ENCODE measurements around the gene LZIC.
A peak's percentile ranks its signal among the peaks of the same experiment; 100 is the strongest.

LZIC gene

DNA sequence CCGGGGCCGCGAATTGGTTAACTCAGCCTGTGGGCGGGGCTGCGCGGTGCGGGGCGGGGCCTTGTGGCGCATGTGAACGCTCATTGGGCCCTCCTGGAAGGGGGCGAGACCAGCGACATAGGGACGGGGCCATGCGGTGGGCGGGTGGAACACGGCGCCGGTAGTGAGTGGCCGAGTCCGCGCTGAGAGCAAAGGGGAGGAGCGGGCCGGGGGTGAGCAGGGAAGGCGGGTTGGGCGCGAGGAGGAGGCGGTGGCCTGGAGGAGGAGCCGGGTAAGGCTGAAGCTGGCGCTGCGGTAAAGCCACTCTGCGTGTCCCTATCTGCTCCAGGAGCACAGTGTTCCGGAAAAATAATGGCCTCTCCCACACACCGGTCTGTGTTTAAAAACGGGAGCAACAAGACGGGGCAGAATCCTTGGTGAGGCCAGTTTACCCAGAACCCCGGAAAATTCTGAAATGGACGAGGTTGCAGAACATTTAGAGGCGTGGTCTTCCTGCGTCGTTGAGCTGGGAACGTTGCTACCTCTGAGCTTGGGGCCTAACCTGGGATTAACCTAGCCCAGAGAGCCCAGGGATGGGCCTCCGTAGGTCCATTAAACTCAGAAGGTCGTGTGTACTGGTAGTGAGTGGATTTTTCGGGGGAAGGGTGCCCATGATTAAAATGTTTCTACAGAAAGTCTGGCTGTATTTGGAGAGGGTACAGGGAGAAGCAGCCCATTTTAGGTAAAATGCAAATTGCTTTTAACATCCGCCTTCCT, 32.6 kb downstream of the LZIC start:
- peak; percentile 100 for DNase-seq (ENCODE audit: low spot score)

DNA sequence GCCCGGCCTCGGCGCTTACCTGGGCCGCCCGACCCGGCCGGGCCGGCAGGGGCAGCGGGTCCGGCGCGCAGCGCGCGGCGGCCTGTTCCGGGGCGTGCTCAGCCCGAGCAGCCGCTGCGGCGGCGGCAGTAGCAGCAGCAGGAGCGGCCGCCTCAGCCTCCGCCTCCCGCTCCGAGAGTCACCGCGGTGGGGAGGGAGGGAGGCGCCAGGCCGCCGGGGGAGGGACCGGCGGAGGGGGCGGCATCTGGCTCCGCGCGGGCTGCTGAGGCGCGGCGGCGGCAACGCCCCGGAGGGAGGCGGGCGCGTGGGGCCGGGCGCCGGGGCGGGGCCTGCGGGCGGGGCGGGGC, 33.1 kb downstream of the LZIC start, which contains the start of gene CTNNBIP1:
CTNNBIP1 (minus strand) TSS at position 194 of the 347 bp plus-strand sequence. CDS start 38,205 bp downstream, outside the sequence.
- DNase-seq (ENCODE audit: low spot score): no peak

- peak; percentile 53 for DNase-seq (ENCODE audit: low spot score)
These were observed 33.8 kb downstream of the LZIC start for GRCh38 chr1:9909234-9910046.

GRCh38 chr1:9908871-9909233, 34.3 kb downstream of the LZIC start:
- no peak for DNase-seq (ENCODE audit: low spot score)

DNA sequence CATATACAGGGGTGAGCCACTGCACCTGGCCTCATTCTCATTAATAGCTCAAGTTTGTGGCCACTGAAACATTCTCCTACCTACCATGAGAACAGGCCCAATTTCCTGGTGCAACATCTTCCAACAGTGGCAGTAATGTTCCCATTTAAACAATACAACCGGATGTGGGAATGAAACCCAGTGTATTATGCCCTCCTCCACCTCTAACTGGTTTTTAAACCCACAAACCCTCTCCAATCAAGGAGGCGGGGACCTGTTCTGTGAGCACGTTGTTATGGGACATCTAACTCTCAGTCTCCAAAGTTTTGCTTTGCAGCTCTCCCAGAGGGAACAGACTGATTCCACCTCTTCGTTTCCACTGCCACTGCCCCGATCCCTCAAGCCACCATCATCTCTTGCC, 35.8 kb downstream of the LZIC start:
- DNase-seq (ENCODE audit: low spot score): no peak

DNA sequence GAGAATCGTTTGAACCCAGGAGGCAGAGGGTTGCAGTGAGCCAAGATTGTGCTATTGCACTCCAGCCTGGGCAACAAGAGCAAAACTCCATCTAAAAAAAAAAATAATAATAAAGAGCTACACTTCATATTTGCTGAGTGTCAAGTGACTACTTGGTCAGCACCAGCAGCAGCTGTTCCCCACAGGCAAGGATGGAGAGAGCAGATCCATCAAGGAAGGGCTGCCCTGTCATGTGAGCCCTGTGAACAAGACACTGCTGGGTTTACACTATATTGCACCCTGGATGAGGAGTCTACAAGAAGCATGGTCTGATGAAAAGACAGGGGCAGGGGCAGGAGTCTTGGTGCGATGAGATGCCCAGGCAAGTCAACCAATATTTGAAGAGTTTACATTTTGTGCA, 36.7 kb downstream of the LZIC start:
- DNase-seq (ENCODE audit: low spot score): no peak

DNA sequence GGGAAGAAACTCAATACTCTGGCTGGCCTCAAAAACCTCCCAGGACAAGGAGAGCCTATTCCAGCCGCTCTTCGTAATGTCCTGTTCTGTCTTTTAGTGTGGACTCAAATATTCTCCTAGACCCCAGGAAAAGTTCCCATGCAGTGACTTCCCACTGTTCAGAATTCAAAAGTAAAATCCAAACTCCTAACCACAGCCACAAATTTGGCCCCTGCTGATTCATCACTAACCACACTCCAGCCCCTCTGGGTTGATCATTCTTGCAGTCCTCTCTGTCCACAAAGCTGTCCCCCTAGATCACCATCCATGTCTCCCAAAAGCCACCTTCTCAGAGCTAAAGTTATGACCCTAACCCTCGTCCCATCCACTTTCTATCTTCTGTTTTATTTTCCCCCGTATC, 38.2 kb downstream of the LZIC start:
- no peak for DNase-seq (ENCODE audit: low spot score)

- DNase-seq (ENCODE audit: low spot score): no peak
These were observed 38.6 kb downstream of the LZIC start for GRCh38 chr1:9904596-9904995.

- peak; percentile 85 for DNase-seq (ENCODE audit: low spot score)
These were observed 39.2 kb downstream of the LZIC start for GRCh38 chr1:9903801-9904527.

- no peak for DNase-seq (ENCODE audit: low spot score)
These were observed 41.1 kb downstream of the LZIC start for GRCh38 chr1:9902060-9902452.

- DNase-seq (ENCODE audit: low spot score): no peak
These were observed 41.8 kb downstream of the LZIC start for GRCh38 chr1:9901148-9902059.

GRCh38 chr1:9900142-9901043, 42.8 kb downstream of the LZIC start:
- DNase-seq (ENCODE audit: low spot score): no peak

GRCh38 chr1:9894115-9894514, 49.1 kb downstream of the LZIC start:
- no peak for DNase-seq (ENCODE audit: low spot score)

- DNase-seq (ENCODE audit: low spot score): no peak
These were observed 50.3 kb downstream of the LZIC start for GRCh38 chr1:9892563-9893528.

- DNase-seq (ENCODE audit: low spot score): no peak
These were observed 52.0 kb downstream of the LZIC start for GRCh38 chr1:9891207-9891606.

DNA sequence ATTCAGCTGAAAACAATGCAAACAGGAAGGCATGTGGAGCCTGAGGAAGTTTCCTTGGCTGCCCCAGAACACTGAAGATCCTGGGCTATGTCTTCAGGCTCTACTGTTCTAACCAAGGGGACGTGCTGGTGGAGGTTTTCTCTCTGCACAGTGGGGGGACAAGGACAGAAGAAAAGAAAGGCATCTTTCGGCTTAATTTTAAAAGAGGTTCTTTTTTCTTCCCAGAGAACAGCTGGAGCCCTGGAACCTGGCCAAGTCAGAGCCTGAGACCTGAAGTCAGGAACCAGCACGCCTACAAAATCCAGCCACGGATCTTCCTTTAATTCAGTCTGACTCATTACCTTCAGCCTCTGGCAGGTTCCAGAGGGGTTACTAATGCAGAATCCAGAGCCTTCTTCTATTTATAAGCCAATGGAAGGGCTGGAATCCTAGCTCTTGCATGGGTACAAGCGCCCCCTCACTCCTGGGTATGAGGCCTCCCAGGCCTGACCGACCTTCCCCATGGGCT, 52.9 kb downstream of the LZIC start:
- DNase-seq (ENCODE audit: low spot score): no peak

GRCh38 chr1:9889411-9889810, 53.8 kb downstream of the LZIC start:
- no peak for DNase-seq (ENCODE audit: low spot score)

DNA sequence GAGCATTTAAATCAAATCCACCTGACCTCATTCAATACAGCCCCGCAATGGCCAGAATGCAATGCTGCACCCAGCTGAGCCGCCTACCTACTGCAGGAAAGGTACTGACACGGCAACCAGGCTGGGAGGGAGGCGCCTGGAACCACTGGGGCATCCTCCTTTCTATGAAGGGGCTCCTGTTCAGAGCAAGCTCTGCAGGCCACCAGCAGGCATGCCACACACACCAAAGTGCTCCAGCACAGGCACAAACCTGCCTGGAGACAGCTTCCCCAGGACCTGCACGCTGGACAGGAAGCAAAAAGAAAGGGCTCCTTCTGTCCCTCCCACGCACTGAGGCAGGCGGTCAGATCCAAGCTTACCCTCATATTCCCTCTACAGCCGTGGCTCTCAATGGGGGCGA, 54.3 kb downstream of the LZIC start:
- no peak for DNase-seq (ENCODE audit: low spot score)

DNA sequence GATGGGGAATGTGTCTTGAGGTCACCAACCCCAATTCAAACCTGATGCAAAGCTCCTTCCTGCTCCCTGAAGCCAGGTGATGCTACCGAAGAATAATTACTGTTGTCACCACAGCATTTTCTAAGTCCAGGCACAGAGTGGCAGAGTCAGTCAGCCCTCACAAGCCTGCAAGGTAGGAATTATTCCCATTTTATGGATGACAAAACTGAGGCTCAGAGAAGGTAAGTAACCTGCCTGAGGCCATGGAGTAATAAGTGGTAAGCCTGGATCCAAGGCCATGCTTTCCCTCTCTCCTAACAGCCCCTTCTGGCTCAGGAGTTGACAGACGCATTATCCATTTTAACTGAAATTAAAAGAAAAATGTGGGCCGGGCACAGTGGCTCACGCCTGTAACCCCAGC, 56.1 kb downstream of the LZIC start:
- DNase-seq (ENCODE audit: low spot score): no peak
